ENCODE results near the gene MPC2.

GRCh38 chr1:167938080-167938636 is 1.3 kb upstream of the MPC2 start:
- TF ChIP-seq CTCF (conservative IDR thresholded peaks at IDR 0.05 in 1 of 2, IDR thresholded peaks at IDR 0.05 in 1 of 2; ENCODE audit: extremely low read depth in 1 of 2, insufficient read depth in 1 of 2, low read depth in 1 of 2, low read length in 2 of 2), result no peak
- no peak for TF ChIP-seq EZH2 (IDR thresholded peaks at IDR 0.05; ENCODE audit: borderline replicate concordance, low read length)
